Endothelial cell of hepatic sinusoid (primary cell): Measurements from ENCODE around the gene SRR.

ENCODE experiments used
- in situ Hi-C: cut with HindIII; loops from 2 replicates; pipeline ENCODE4 v1.10.0; 2017; ENCODE audit warnings: low sequenced_read_pairs

Gene SRR

GRCh38 chr17:2368359-2368758 is 64.6 kb downstream of the SRR start:
- in situ Hi-C loops = no loop called here

DNA sequence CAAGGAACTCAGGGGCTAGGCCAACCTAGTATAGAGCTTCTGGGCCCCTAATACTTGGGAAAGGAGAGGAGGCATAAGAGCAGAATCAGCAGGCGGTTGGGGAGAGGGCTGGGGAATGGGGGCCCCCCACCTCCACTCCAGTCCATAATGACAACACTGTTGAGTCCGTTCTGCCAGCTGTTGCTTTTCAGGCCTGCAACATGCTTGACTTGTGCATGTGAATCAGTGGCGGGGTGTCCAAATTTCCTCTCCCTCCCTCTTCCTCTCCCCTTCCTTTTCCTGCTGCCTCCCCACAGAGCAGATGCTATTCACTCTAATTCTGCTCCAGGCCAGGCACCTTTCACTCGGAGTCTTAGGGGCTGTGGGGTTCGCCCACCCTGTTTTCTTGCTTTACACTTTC is 65.3 kb downstream of the SRR start:
- in situ Hi-C loops = no loop called here

GRCh38 chr17:2369551-2370210 is 65.9 kb downstream of the SRR start:
- in situ Hi-C loops = no loop called here

DNA sequence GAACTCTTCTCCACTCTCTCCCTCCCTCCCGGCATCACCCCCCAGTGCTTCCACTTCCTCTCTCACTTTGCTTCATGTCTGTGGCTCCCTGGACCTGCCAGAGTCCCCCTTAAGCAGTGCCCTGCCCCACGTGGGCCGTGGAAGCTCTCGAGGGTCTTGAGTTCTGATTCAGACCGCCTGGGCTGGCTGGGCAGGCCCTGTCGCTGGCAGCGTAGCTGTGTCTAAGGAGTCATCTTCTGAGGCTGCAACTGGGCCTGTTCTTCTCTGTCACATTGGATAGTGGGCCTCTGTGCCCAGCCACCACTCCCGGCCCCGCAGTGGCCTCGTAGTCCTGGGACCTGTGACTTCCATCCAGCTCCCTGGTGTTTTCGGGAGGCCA is 66.5 kb downstream of the SRR start:
- in situ Hi-C loops = no loop called here

GRCh38 chr17:2371183-2372130 is 67.7 kb downstream of the SRR start:
- in situ Hi-C loops = no loop called here

- in situ Hi-C loops = no loop called here
These were observed 68.4 kb downstream of the SRR start for GRCh38 chr17:2372180-2372579.

- in situ Hi-C loops = no loop called here
These were observed 68.9 kb downstream of the SRR start for GRCh38 chr17:2372681-2373080.

DNA sequence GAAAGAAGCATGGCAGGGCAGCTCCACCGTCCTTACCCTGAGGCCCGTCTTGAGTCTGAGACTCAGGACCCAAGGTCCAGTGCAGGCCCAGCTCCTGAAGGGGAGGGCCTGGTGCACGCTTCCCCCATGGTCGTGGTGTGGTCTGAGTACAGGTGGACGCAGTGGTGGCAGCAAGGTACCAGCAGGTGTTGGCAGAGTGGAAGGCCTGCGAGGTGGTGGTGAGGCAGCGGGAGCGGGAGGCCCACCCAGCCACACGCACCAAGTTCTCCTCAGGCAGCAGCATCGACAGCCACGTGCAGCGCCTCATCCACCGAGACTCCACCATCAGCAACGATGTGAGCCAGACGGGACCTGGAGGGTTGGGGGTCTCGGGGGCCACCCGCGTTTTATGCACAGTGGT is 69.4 kb downstream of the SRR start:
- in situ Hi-C loops = no loop called here
